HepG2 (cell line): ENCODE results near the gene KBTBD3. TPM values are rescaled to one million over a fixed set of nuclear protein-coding genes. Genes with fewer than 3 reads are reported as not detected.

ENCODE experiments used
- BORCS8-MEF2B ChIP-seq: sonication (generic); formaldehyde crosslinking; IDR thresholded peaks from 2 replicates; pipeline ENCODE4 v1.8.0; 2022; ENCODE audit warnings: mild to moderate bottlenecking, missing genetic modification reagents
- E2F2 ChIP-seq: sonication (generic); formaldehyde crosslinking; IDR thresholded peaks from 2 replicates; pipeline ENCODE4 v1.4.0; 2020; ENCODE audit warnings: missing genetic modification reagents, borderline replicate concordance
- TBX3 ChIP-seq: fragments of 450-650 bp; IDR thresholded peaks from 2 replicates; pipeline ENCODE4 v1.6.1; 2017; ENCODE audit warnings: antibody characterized with exemption, mild to moderate bottlenecking, inconsistent platforms, borderline replicate concordance
- ZNF318 ChIP-seq: sonication (generic); formaldehyde crosslinking; IDR thresholded peaks from 2 replicates; pipeline ENCODE4 v1.4.0; 2020; ENCODE audit warnings: mild to moderate bottlenecking, missing genetic modification reagents
- polyA plus RNA-seq, 8 experiments: library from polyadenylated mRNA; depleted of rRNA in 3 of 8; stranded (reverse) in 7 of 8; unstranded in 1 of 8; fragments of >200 nt; fragmentation: Illumina TruSeq in 4 of 8; extraction: Trizol in 4 of 8; gene quantifications; 2 replicates each; pipeline versions ENCODE4 v1.2.1 to v1.2.3, GENCODE V29; 2011 to 2016; ENCODE audit warnings: low read depth in 4 of 8, missing spikeins in 1 of 8, mixed read lengths in 1 of 8; ENCODE audit not compliant: insufficient read depth in 1 of 8
- total RNA-seq, 5 experiments: library from RNA; depleted of rRNA; stranded (reverse); fragments of >200 nt; fragmentation: Illumina TruSeq; extraction: Trizol; gene quantifications; 2 replicates each; pipeline ENCODE4 v1.2.3, GENCODE V29; 2016; ENCODE audit warnings: low read depth in 1 of 5

KBTBD3 gene
- total and polyA plus RNA-seq, 2 of the 13 experiments (the other 11 are each of a cell fraction or from before 2014, with no cell fraction given) = 1.8 to 7.4 TPM

- no peak for TF ChIP-seq ZNF318
- no peak for TF ChIP-seq TBX3
- TF ChIP-seq BORCS8-MEF2B (CRISPR knock-in tag) = no peak
- no peak for TF ChIP-seq E2F2 (CRISPR knock-in tag)
These were observed 62.1 kb downstream of the KBTBD3 start (continued) for GRCh38 chr11:106015066-106015465.
